OCI-LY7 (cell line): ENCODE measurements around the gene ADRA1B. TPM values are rescaled to one million over a fixed set of nuclear protein-coding genes. Genes with fewer than 3 reads are reported as not detected.

Experiments used
- BruUV-seq: library from RNA; stranded (reverse); fragments of 400-500 nt; replicated peaks from 2 replicates; lab custom pipeline; 2021; lab: Mats Ljungman, UMichigan
- CTCF ChIA-PET: fragments of 300-600 bp; sonication (Branson Sonifier 250); formaldehyde crosslinking; loops from one replicate; lab custom pipeline; 2022; ENCODE audit warnings: antibody characterized with exemption; ENCODE audit not compliant: unreplicated experiment; lab: Charles Lee
- POLR2A ChIA-PET: fragments of 300-600 bp; sonication (Branson Sonifier 250); formaldehyde crosslinking; loops from one replicate; lab custom pipeline; 2022; ENCODE audit warnings: antibody characterized with exemption; lab: Charles Lee
- DNase-seq: peaks from one replicate; pipeline ENCODE4 v3.0.0-alpha.2; 2015; ENCODE audit warnings: low spot score
- H2AFZ ChIP-seq: fragments of 200-600 bp; sonication (generic), shearing (Covaris generic); 2 replicates; pipeline ENCODE4 v1.6.1; 2014; ENCODE audit warnings: mild to moderate bottlenecking, antibody characterized with exemption, low read length, moderate library complexity
- H3K27ac ChIP-seq: fragments of 200-600 bp; sonication (generic); 2 replicates; pipeline ENCODE4 v1.5.1; 2014; ENCODE audit warnings: mixed run types, low read depth, mild to moderate bottlenecking, moderate library complexity, low read length, inconsistent platforms; ENCODE audit not compliant: poor library complexity, severe bottlenecking
- H3K36me3 ChIP-seq: fragments of 200-600 bp; sonication (generic); 2 replicates; pipeline ENCODE4 v1.6.1; 2014; ENCODE audit warnings: mild to moderate bottlenecking, antibody characterized with exemption, low read length, moderate library complexity, mixed read lengths; ENCODE audit not compliant: insufficient read depth
- H3K4me1 ChIP-seq: fragments of 200-600 bp; sonication (generic); 2 replicates; pipeline ENCODE4 v1.5.1; 2014; ENCODE audit warnings: mild to moderate bottlenecking, low read length; ENCODE audit not compliant: insufficient read depth, poor library complexity, severe bottlenecking
- H3K4me2 ChIP-seq: fragments of 200-600 bp; sonication (generic); 2 replicates; pipeline ENCODE4 v1.6.1; 2014; ENCODE audit warnings: mild to moderate bottlenecking, low read length
- H3K4me3 ChIP-seq: fragments of 200-600 bp; sonication (generic); 2 replicates; pipeline ENCODE4 v1.5.1; 2014; ENCODE audit warnings: mild to moderate bottlenecking, low read depth, low read length; ENCODE audit not compliant: poor library complexity, severe bottlenecking
- H3K79me2 ChIP-seq: fragments of 200-600 bp; sonication (generic); 2 replicates; pipeline ENCODE4 v1.6.1; 2016; ENCODE audit warnings: low read depth, mild to moderate bottlenecking, low read length, moderate library complexity, mixed read lengths; ENCODE audit not compliant: insufficient read depth
- H3K9me2 ChIP-seq: fragments of 200-600 bp; sonication (generic); 2 replicates; pipeline ENCODE4 v1.6.1; 2016; ENCODE audit warnings: mild to moderate bottlenecking, low read length, mixed read lengths; ENCODE audit not compliant: insufficient read depth
- H3K9me3 ChIP-seq: fragments of 200-600 bp; sonication (generic); 2 replicates; pipeline ENCODE4 v1.6.1; 2014; ENCODE audit warnings: mild to moderate bottlenecking, mixed run types, low read length, mixed read lengths
- H4K20me1 ChIP-seq: fragments of 200-600 bp; sonication (generic); 2 replicates; pipeline ENCODE4 v1.6.1; 2014; ENCODE audit warnings: mild to moderate bottlenecking, antibody characterized with exemption, low read length, moderate library complexity, mixed read lengths; ENCODE audit not compliant: insufficient read depth
- EZH2phosphoT487 ChIP-seq: fragments of 200-600 bp; sonication (generic); IDR thresholded peaks from 2 replicates; pipeline ENCODE4 v1.6.1; 2018; ENCODE audit warnings: low read depth, borderline replicate concordance, mild to moderate bottlenecking, mixed run types, antibody characterized with exemption, low read length, moderate library complexity, mixed read lengths
- intact Hi-C: fragments of 100-400 bp; cut with micrococcal nuclease; formaldehyde crosslinking; loops from one replicate; pipeline ENCODE4 v1.10.0; 2022; ENCODE audit not compliant: unreplicated experiment
- total RNA-seq, 2 experiments: library from RNA; depleted of rRNA in 1 of 2; stranded (reverse); fragments of >200 nt in 1 of 2; shearing (Covaris generic) in 1 of 2; gene quantifications; 2 replicates each; pipeline ENCODE4 v1.2.3, GENCODE V29; 2014 to 2022
- TF ChIP-seq, protein P1 (sequence below): fragments of 200-600 bp; sonication (generic); conservative IDR thresholded peaks from 2 replicates; pipeline ENCODE4 v1.5.1; 2014; ENCODE audit warnings: mild to moderate bottlenecking, antibody characterized with exemption, low read length, moderate library complexity, mixed read lengths

The ADRA1B gene
- total RNA-seq, 2 experiments from 2014 or later = not detected

DNA sequence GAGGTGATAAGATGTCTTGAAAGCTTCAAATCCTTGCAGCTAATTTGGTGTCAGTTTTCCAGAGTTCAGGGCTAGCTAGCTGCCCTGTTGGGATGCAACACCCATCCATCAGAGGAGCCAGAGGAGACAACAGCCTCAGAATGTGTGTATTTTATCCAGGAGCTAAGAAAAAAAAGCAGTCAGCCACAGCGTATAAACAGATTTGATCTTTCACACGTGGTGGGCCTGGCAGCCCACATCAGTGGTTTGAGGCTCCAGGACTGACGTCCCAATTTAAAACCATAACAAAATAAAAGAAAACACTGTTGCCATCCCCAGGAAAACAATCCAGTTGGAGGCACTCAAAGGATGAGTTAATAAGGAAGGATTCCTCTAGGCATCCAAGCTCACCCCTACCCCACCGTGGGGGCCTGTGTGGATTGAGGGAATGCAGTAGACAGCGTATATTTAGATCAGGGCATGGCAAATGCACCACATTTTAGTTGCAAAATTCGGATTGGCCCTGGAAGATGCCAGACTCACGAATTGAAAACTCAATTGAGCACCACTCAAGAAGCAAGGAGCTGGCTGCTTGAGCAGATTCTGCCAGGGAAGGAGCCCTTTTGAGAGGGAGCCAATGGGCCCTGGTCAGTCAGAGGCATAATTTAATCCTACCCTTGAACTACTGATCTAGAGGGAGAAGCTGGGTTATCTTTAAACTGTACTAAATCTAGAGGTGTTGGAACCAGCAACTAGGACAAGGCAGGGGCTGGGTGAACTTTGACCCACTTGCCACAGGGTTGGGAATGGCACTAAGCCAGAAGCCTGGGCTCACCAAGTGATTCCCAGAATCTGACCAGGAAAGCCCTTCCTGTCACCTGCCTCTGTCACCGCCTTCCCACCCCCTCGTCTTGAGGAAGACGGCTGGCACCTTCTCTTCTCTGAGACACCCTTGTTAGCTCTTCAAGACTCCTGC, 17.5 kb downstream of the ADRA1B start:
- POLR2A ChIA-PET = no interaction called here
- H2AFZ ChIP-seq = no peak overlapping the region
- no peak overlapping the region for H3K4me2 ChIP-seq
- H3K27ac ChIP-seq = no peak overlapping the region
- no TSS peak for BruUV-seq
- CTCF ChIA-PET = no interaction called here
- H3K4me3 ChIP-seq = no peak overlapping the region
- no peaks in the 10 kb centered on the region for H3K36me3 ChIP-seq
- no peak for DNase-seq
- TF ChIP-seq, protein P1, sequence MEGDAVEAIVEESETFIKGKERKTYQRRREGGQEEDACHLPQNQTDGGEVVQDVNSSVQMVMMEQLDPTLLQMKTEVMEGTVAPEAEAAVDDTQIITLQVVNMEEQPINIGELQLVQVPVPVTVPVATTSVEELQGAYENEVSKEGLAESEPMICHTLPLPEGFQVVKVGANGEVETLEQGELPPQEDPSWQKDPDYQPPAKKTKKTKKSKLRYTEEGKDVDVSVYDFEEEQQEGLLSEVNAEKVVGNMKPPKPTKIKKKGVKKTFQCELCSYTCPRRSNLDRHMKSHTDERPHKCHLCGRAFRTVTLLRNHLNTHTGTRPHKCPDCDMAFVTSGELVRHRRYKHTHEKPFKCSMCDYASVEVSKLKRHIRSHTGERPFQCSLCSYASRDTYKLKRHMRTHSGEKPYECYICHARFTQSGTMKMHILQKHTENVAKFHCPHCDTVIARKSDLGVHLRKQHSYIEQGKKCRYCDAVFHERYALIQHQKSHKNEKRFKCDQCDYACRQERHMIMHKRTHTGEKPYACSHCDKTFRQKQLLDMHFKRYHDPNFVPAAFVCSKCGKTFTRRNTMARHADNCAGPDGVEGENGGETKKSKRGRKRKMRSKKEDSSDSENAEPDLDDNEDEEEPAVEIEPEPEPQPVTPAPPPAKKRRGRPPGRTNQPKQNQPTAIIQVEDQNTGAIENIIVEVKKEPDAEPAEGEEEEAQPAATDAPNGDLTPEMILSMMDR = no peak
- no peak for TF ChIP-seq EZH2phosphoT487
- no peaks in the 10 kb centered on the region for H3K9me2 ChIP-seq
- H3K4me1 ChIP-seq = no peaks in the 10 kb centered on the region
- no peaks in the 10 kb centered on the region for H4K20me1 ChIP-seq
- H3K9me3 ChIP-seq = no peaks in the 10 kb centered on the region
- intact Hi-C loops = no loop called here
- H3K79me2 ChIP-seq = no peaks in the 10 kb centered on the region

DNA sequence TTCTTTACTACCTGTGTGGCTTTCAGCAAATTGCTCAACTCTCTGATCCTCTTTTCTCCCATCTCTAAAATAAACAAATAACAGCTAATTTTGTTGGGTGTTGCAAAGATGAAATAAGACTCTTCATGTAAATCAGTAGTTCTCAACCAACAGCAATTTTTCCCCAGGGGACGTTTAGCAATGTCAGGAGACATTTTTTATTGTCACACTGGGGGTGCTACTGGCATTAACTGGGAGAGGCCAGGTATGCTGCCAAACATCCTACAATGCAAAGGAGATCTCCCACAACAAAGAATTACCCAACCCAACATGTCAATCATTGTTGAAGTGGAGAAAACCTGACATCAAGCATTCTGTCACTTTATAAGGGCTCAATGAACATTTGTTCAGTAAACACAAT, 19.7 kb downstream of the ADRA1B start:
- no peaks in the 10 kb centered on the region for H3K9me3 ChIP-seq
- H3K27ac ChIP-seq = no peak overlapping the region
- no peak for TF ChIP-seq EZH2phosphoT487
- TF ChIP-seq, protein P1 = no peak
- H3K4me2 ChIP-seq = no peak overlapping the region
- H3K36me3 ChIP-seq = no peaks in the 10 kb centered on the region
- no peak overlapping the region for H3K4me3 ChIP-seq
- H3K4me1 ChIP-seq = no peaks in the 10 kb centered on the region
- no peak overlapping the region for H2AFZ ChIP-seq
- DNase-seq = no peak
- ChIA-PET CTCF (no interaction called here), POLR2A (no interaction called here)
- H3K9me2 ChIP-seq = no peaks in the 10 kb centered on the region
- H4K20me1 ChIP-seq = no peaks in the 10 kb centered on the region
- no peaks in the 10 kb centered on the region for H3K79me2 ChIP-seq
- intact Hi-C loops = no loop called here
- BruUV-seq = no TSS peak

DNA sequence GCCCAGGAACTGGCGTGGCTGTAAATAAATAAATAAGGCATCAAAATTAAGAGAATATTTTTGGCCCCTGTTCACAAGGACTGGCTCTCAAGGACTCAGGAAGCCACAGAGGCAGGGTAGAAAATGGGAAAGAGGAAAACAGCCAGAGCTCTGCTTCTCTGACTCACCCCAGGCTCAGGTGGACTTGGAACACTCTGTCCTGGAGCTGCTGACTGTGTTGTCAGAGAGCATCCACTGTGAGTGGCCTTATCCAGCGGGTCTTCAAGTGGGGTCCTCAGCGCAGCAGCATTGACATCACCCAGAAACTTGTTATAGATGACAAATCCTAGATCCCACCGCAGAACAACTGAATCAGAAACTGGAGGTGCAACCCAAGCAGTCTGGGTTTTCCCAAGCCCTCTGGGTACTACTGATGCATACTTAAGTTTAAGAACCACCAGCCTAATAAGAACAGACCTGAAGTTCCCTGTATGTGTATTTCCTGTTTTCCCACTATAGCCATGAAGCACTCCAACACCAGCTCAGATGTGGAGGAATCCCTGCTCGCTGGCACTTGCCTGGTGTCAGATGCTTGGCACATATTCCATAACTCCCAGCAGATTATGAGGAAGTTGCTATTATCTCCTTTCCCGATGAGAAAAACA, 20.5 kb downstream of the ADRA1B start:
- Histone ChIP-seq H3K4me2 (no peak overlapping the region), H3K36me3 (no peaks in the 10 kb centered on the region), H3K9me2 (no peaks in the 10 kb centered on the region), H3K9me3 (no peaks in the 10 kb centered on the region), H2AFZ (no peak overlapping the region), H3K4me1 (no peaks in the 10 kb centered on the region), H3K79me2 (no peaks in the 10 kb centered on the region), H3K27ac (no peak overlapping the region), H3K4me3 (no peak overlapping the region), H4K20me1 (no peaks in the 10 kb centered on the region)
- POLR2A ChIA-PET = no interaction called here
- no TSS peak for BruUV-seq
- intact Hi-C loops = no loop called here
- TF ChIP-seq, protein P1 = no peak
- no peak for TF ChIP-seq EZH2phosphoT487
- CTCF ChIA-PET = no interaction called here
- DNase-seq = no peak
